GM12878 (cell line): ENCODE measurements around the gene SLC7A10. TPM values are rescaled to one million over a fixed set of nuclear protein-coding genes. Genes with fewer than 3 reads are reported as not detected.

Source experiments
- ATAC-seq: fragments of 200-7000 bp; cut with Tn5 transposase; 3 replicates; pipeline ENCODE4 v1.9.1; 2020; ENCODE audit warnings: mild to moderate bottlenecking, moderate library complexity
- BruUV-seq: library from RNA; stranded (reverse); fragments of 400-500 nt; replicated peaks from 2 replicates; lab custom pipeline; 2021; lab: Mats Ljungman, UMichigan
- CTCF ChIA-PET: fragments of 300-600 bp; sonication (Branson Sonifier 250); formaldehyde crosslinking; extraction: SDS; loops from one replicate; lab custom pipeline; 2021; ENCODE audit warnings: inconsistent platforms; lab: Yijun Ruan, JAX
- POLR2A ChIA-PET: fragments of 350-600 bp; formaldehyde crosslinking; extraction: SDS; loops from one replicate; lab custom pipeline; 2021; ENCODE audit warnings: inconsistent platforms; lab: Charles Lee
- RAD21 ChIA-PET: fragments of 300-600 bp; sonication (Branson Sonifier 250); formaldehyde crosslinking; loops from one replicate; lab custom pipeline; 2023; ENCODE audit warnings: antibody characterized with exemption; ENCODE audit not compliant: unreplicated experiment; lab: Charles Lee
- SMC1A ChIA-PET: fragments of 300-600 bp; sonication (Branson Sonifier 250); formaldehyde crosslinking; loops from one replicate; lab custom pipeline; 2023; ENCODE audit not compliant: unreplicated experiment, uncharacterized antibody; lab: Charles Lee
- DNase-seq: peaks from one replicate; pipeline ENCODE4 v3.0.0-alpha.2; 2011; ENCODE audit warnings: low read depth, low spot score
- FAIRE-seq: peaks from 3 replicates; lab custom pipeline; 2011; peaks lifted over from hg19 to GRCh38; lab: Jason Lieb, UNC
- H2AFZ ChIP-seq: 2 replicates; pipeline ENCODE4 v1.6.0; 2011; ENCODE audit warnings: low read depth, low read length, control low read depth; ENCODE audit not compliant: control insufficient read depth
- H3K27ac ChIP-seq: 2 replicates; pipeline ENCODE4 v1.5.1; 2011; ENCODE audit warnings: control low read depth; ENCODE audit not compliant: control insufficient read depth, insufficient read depth
- H3K27me3 ChIP-seq, 2 experiments: replicated peaks in 1 of 2; 2 replicates each; pipeline versions ENCODE4 v1.6.0 to v1.6.1; 2011; ENCODE audit warnings: low read length in 1 of 2; ENCODE audit not compliant: control insufficient read depth in 2 of 2, insufficient read depth in 2 of 2
- H3K36me3 ChIP-seq, 2 experiments: 2 replicates each; pipeline ENCODE4 v1.5.1; 2011; ENCODE audit warnings: low read length in 1 of 2; ENCODE audit not compliant: control insufficient read depth in 2 of 2, insufficient read depth in 2 of 2
- H3K4me1 ChIP-seq: 2 replicates; pipeline ENCODE4 v1.6.1; 2011; ENCODE audit warnings: mild to moderate bottlenecking, low read length, moderate library complexity, mixed read lengths; ENCODE audit not compliant: control insufficient read depth, insufficient read depth
- H3K4me2 ChIP-seq: 2 replicates; pipeline ENCODE4 v1.6.0; 2011; ENCODE audit warnings: control low read depth; ENCODE audit not compliant: control insufficient read depth, insufficient read depth
- H3K4me3 ChIP-seq: fragments of 200-600 bp; sonication (generic); 2 replicates; pipeline ENCODE4 v1.5.1; 2016
- H3K79me2 ChIP-seq: 2 replicates; pipeline ENCODE4 v1.6.0; 2011; ENCODE audit warnings: low read length; ENCODE audit not compliant: control insufficient read depth, insufficient read depth
- H3K9ac ChIP-seq: 2 replicates; pipeline ENCODE4 v1.8.0; 2011; ENCODE audit warnings: low read length, control low read depth, mixed read lengths; ENCODE audit not compliant: control insufficient read depth, insufficient read depth
- H3K9me3 ChIP-seq: replicated peaks from 3 replicates; pipeline ENCODE4 v1.5.1; 2011; ENCODE audit warnings: mild to moderate bottlenecking, low read length; ENCODE audit not compliant: control insufficient read depth, insufficient read depth
- H4K20me1 ChIP-seq: 2 replicates; pipeline ENCODE4 v1.6.0; 2011; ENCODE audit not compliant: control insufficient read depth, insufficient read depth
- BMI1 ChIP-seq: fragments of 450-650 bp; IDR thresholded peaks from 2 replicates; pipeline ENCODE4 v1.6.1; 2016; ENCODE audit warnings: mild to moderate bottlenecking, moderate library complexity, borderline replicate concordance
- CREM ChIP-seq: IDR thresholded peaks from 2 replicates; pipeline ENCODE4 v1.6.1; 2014; ENCODE audit warnings: antibody characterized with exemption, low read depth
- EGR1 ChIP-seq, 2 experiments: IDR thresholded peaks; 1 replicate in 1 of 2; 2 replicates in 1 of 2; pipeline ENCODE4 v1.6.1; 2011 to 2012; ENCODE audit warnings: low read depth in 2 of 2, low read length in 2 of 2, borderline replicate concordance in 1 of 2, mild to moderate bottlenecking in 1 of 2, moderate library complexity in 1 of 2
- FOXK2 ChIP-seq: fragments of 450-650 bp; IDR thresholded peaks from 2 replicates; pipeline ENCODE4 v1.6.1; 2017; ENCODE audit warnings: mild to moderate bottlenecking, moderate library complexity
- HDAC6 ChIP-seq: fragments of 200-600 bp; sonication (generic); IDR thresholded peaks from one replicate; pipeline ENCODE4 v1.8.0; 2017; ENCODE audit warnings: antibody characterized with exemption; ENCODE audit not compliant: unreplicated experiment
- NFYA ChIP-seq: IDR thresholded peaks from 2 replicates; pipeline ENCODE4 v1.6.1; 2011; ENCODE audit warnings: low read depth, mild to moderate bottlenecking, low read length, improper control_type of control experiment, borderline replicate concordance
- PML ChIP-seq: IDR thresholded peaks from 2 replicates; pipeline ENCODE4 v1.6.1; 2012; ENCODE audit warnings: low read length, inconsistent platforms
- POLR2A ChIP-seq: IDR thresholded peaks from 2 replicates; pipeline ENCODE4 v1.6.1; 2011; ENCODE audit warnings: low read depth, mild to moderate bottlenecking, low read length
- POLR2AphosphoS5 ChIP-seq: IDR thresholded peaks from 2 replicates; pipeline ENCODE4 v1.6.1; 2011; ENCODE audit warnings: mild to moderate bottlenecking, low read length, inconsistent platforms
- RAD51 ChIP-seq: fragments of 450-650 bp; IDR thresholded peaks from 2 replicates; pipeline ENCODE4 v1.6.1; 2016; ENCODE audit warnings: moderate library complexity, mild to moderate bottlenecking, inconsistent platforms
- RCOR1 ChIP-seq: conservative IDR thresholded peaks from 2 replicates; pipeline ENCODE4 v1.6.1; 2012; ENCODE audit warnings: low read depth, low read length, improper control_type of control experiment
- SP1 ChIP-seq: IDR thresholded peaks from one replicate; pipeline ENCODE4 v1.6.1; 2011; ENCODE audit warnings: low read depth, low read length
- ZSCAN29 ChIP-seq: fragments of 450-650 bp; IDR thresholded peaks from 2 replicates; pipeline ENCODE4 v1.6.1; 2017; ENCODE audit warnings: mild to moderate bottlenecking, moderate library complexity
- WGBS: methylation state at CpG from one replicate; pipeline ENCODE4 v1.1.6; 2016; ENCODE audit warnings: low lambda C conversion rate; ENCODE audit not compliant: insufficient replicate concordance, insufficient coverage; ENCODE audit errors: missing lambda C conversion rate; 5-methylcytosine and 5-hydroxymethylcytosine counted together
- in situ Hi-C: fragments of 300-500 bp; cut with MboI; formaldehyde crosslinking; loops from 9 replicates; pipeline ENCODE4 v1.14.3; 2018; ENCODE audit warnings: mixed read lengths
- intact Hi-C: fragments of 100-400 bp; cut with micrococcal nuclease; formaldehyde crosslinking; loops from one replicate; pipeline ENCODE4 v1.14.2; 2022; ENCODE audit not compliant: unreplicated experiment
- polyA plus RNA-seq, 11 experiments: library from polyadenylated mRNA; depleted of rRNA in 4 of 11; unstranded in 6 of 11; stranded (reverse) in 5 of 11; fragments of >200 nt; fragmentation: Nextera tagmentation in 4 of 11; fragmentation: Illumina TruSeq in 1 of 11; extraction: Ambion mirVana in 4 of 11; extraction: Trizol in 1 of 11; gene quantifications; 1 replicate in 1 of 11; 2 replicates in 10 of 11; pipeline versions ENCODE4 v1.2.1 to v1.2.3, GENCODE V29; 2011 to 2016; ENCODE audit warnings: inconsistent platforms in 2 of 11, missing spikeins in 2 of 11, low read depth in 1 of 11
- total RNA-seq, 4 experiments: library from RNA; depleted of rRNA in 3 of 4; stranded (reverse); fragments of >200 nt in 3 of 4; fragmentation: Illumina TruSeq in 1 of 4; extraction: Trizol in 1 of 4; gene quantifications; 2 replicates each; pipeline versions ENCODE4 v1.2.1 to v1.2.3, GENCODE V29; 2013 to 2021
- TF ChIP-seq, protein P1 (sequence below): fragments of 450-650 bp; IDR thresholded peaks from 2 replicates; pipeline ENCODE4 v1.6.1; 2017; ENCODE audit warnings: borderline replicate concordance
- TF ChIP-seq, protein P2 (sequence below): fragments of 450-650 bp; IDR thresholded peaks from 2 replicates; pipeline ENCODE4 v1.6.1; 2016; ENCODE audit warnings: mild to moderate bottlenecking, moderate library complexity, borderline replicate concordance

SLC7A10 gene
- total and polyA plus RNA-seq, 10 of the 15 experiments (the other 5 are each of a cell fraction or from before 2014, with no cell fraction given): not detected

- H2AFZ ChIP-seq: no peak overlapping the region
- no peaks in the 10 kb centered on the region for H3K79me2 ChIP-seq
- intact Hi-C loops (no loop called here), in situ Hi-C loops (no loop called here)
- H3K36me3 ChIP-seq: no peaks in the 10 kb centered on the region
- H3K27ac ChIP-seq: no peak overlapping the region
- no peak for DNase-seq
- SMC1A ChIA-PET: no interaction called here
- no peaks in the 10 kb centered on the region for H3K9me3 ChIP-seq
- H3K27me3 ChIP-seq: no peaks in the 10 kb centered on the region
- TF ChIP-seq, protein P1, sequence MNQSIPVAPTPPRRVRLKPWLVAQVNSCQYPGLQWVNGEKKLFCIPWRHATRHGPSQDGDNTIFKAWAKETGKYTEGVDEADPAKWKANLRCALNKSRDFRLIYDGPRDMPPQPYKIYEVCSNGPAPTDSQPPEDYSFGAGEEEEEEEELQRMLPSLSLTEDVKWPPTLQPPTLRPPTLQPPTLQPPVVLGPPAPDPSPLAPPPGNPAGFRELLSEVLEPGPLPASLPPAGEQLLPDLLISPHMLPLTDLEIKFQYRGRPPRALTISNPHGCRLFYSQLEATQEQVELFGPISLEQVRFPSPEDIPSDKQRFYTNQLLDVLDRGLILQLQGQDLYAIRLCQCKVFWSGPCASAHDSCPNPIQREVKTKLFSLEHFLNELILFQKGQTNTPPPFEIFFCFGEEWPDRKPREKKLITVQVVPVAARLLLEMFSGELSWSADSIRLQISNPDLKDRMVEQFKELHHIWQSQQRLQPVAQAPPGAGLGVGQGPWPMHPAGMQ: no peak
- TF ChIP-seq SP1: no peak
- POLR2A ChIA-PET: no interaction called here
- FAIRE-seq: no peak
- no peaks in the 10 kb centered on the region for H4K20me1 ChIP-seq
- no peak overlapping the region for H3K9ac ChIP-seq
- ATAC-seq: no peak
- 39% methylated on average over 7 of the region's 7 CpGs for WGBS
- CTCF ChIA-PET: no interaction called here
- H3K4me2 ChIP-seq: no peak overlapping the region
- H3K4me1 ChIP-seq: peaks cover 2% of the 10 kb centered on the region
- RAD21 ChIA-PET: no interaction called here
- no TSS peak for BruUV-seq
- no peak overlapping the region for H3K4me3 ChIP-seq
Measured at GRCh38 chr19:33255781-33256180, 30.1 kb upstream of the SLC7A10 start.

DNA sequence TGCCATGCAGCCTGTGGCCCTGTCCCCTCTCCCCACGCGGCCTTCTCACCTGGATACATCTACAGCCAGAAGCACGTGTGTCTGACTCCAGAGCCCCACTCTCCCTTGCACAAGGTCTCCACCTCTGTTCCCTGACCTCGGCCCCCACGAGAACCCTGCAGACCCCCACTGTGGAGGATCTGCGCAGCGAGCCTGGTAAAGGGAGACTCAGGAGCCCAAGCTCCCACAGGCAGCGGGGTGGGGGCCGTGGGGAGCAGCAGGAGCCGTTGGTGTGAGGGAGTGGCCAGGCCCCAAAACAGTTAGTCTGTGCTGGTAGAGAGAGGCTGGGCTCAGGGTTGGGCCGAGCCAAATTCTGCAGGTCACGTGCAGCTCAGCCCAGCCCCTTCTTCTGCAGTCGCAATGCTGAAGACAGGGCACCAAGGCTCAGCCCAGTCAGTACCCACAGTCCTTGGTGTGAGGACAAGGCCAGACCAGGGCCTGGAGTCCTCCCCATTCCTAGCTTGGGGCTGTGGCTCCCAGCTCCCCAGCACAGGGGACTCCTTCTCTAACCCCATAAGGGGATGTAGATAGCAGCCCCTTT, 28.7 kb upstream of the SLC7A10 start:
- in situ Hi-C loops: no loop called here

More for the DNA sequence above, 28.7 kb upstream of the SLC7A10 start:
- Histone ChIP-seq H3K27me3 (no peaks in the 10 kb centered on the region), H3K4me3 (no peak overlapping the region), H3K4me2 (no peak overlapping the region), H3K9ac (no peak overlapping the region), H3K4me1 (no peaks in the 10 kb centered on the region), H3K79me2 (no peaks in the 10 kb centered on the region), H4K20me1 (no peaks in the 10 kb centered on the region), H3K9me3 (no peaks in the 10 kb centered on the region), H3K27ac (no peak overlapping the region), H2AFZ (no peak overlapping the region), H3K36me3 (no peaks in the 10 kb centered on the region)
- no peak for FAIRE-seq
- no peak for DNase-seq
- 42% methylated on average over 13 of the region's 13 CpGs for WGBS
- no peak for TF ChIP-seq NFYA
- TF ChIP-seq PML: no peak
- TF ChIP-seq EGR1 (IDR thresholded peaks at IDR 0.05; ENCODE audit: borderline replicate concordance in 1 of 2, low read depth in 2 of 2, low read length in 2 of 2): no peak
- no peak for TF ChIP-seq ZSCAN29
- no peak for TF ChIP-seq RAD51
- no peak for TF ChIP-seq POLR2AphosphoS5
- TF ChIP-seq HDAC6: no peak
- no peak for TF ChIP-seq RCOR1
- TF ChIP-seq, protein P2, sequence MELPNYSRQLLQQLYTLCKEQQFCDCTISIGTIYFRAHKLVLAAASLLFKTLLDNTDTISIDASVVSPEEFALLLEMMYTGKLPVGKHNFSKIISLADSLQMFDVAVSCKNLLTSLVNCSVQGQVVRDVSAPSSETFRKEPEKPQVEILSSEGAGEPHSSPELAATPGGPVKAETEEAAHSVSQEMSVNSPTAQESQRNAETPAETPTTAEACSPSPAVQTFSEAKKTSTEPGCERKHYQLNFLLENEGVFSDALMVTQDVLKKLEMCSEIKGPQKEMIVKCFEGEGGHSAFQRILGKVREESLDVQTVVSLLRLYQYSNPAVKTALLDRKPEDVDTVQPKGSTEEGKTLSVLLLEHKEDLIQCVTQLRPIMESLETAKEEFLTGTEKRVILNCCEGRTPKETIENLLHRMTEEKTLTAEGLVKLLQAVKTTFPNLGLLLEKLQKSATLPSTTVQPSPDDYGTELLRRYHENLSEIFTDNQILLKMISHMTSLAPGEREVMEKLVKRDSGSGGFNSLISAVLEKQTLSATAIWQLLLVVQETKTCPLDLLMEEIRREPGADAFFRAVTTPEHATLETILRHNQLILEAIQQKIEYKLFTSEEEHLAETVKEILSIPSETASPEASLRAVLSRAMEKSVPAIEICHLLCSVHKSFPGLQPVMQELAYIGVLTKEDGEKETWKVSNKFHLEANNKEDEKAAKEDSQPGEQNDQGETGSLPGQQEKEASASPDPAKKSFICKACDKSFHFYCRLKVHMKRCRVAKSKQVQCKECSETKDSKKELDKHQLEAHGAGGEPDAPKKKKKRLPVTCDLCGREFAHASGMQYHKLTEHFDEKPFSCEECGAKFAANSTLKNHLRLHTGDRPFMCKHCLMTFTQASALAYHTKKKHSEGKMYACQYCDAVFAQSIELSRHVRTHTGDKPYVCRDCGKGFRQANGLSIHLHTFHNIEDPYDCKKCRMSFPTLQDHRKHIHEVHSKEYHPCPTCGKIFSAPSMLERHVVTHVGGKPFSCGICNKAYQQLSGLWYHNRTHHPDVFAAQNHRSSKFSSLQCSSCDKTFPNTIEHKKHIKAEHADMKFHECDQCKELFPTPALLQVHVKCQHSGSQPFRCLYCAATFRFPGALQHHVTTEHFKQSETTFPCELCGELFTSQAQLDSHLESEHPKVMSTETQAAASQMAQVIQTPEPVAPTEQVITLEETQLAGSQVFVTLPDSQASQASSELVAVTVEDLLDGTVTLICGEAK: no peak
- TF ChIP-seq BMI1: no peak
- no peak for TF ChIP-seq CREM
- TF ChIP-seq FOXK2: no peak
- no peak for TF ChIP-seq POLR2A
- BruUV-seq: no TSS peak
- ChIA-PET RAD21 (no interaction called here), CTCF (no interaction called here), POLR2A (no interaction called here), SMC1A (no interaction called here)
- no peak for ATAC-seq
- intact Hi-C loops: no loop called here
